GM13977 (cell line): ENCODE results near the gene SLC9B1.

Experiments
- DNase-seq: peaks from one replicate; pipeline ENCODE4 v3.0.0; 2012; ENCODE audit warnings: low spot score
- in situ Hi-C: fragments of 300-500 bp; cut with MboI; formaldehyde crosslinking; loops from one replicate; pipeline ENCODE4 v1.12.0; 2022; ENCODE audit warnings: low sequenced_read_pairs, low pct_unique_long_range_greater_than_20kb, mixed read lengths, inconsistent platforms; ENCODE audit not compliant: unreplicated experiment
- TF ChIP-seq, protein P1 (sequence below): IDR thresholded peaks from 2 replicates; pipeline ENCODE4 v1.5.1; 2012; ENCODE audit warnings: mild to moderate bottlenecking, control low read depth; ENCODE audit not compliant: insufficient read depth; ENCODE audit errors: extremely low read depth, missing control alignments

SLC9B1 gene, protein sequence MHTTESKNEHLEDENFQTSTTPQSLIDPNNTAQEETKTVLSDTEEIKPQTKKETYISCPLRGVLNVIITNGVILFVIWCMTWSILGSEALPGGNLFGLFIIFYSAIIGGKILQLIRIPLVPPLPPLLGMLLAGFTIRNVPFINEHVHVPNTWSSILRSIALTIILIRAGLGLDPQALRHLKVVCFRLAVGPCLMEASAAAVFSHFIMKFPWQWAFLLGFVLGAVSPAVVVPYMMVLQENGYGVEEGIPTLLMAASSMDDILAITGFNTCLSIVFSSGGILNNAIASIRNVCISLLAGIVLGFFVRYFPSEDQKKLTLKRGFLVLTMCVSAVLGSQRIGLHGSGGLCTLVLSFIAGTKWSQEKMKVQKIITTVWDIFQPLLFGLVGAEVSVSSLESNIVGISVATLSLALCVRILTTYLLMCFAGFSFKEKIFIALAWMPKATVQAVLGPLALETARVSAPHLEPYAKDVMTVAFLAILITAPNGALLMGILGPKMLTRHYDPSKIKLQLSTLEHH

GRCh38 chr4:103019308-103020124 lies at the start of gene SLC9B1:
Gene SLC9B1, minus strand, starts transcription at chr4:103019705. Its CDS starts 27,994 bp downstream, at chr4:102991711.
- peak; percentile 84 for DNase-seq
- in situ Hi-C loops, result loop anchor here (10.0 kb wide), 2 partner anchors 65 to 405 kb away; no protein-coding TSS in a partner anchor
- TF ChIP-seq, protein P1, sequence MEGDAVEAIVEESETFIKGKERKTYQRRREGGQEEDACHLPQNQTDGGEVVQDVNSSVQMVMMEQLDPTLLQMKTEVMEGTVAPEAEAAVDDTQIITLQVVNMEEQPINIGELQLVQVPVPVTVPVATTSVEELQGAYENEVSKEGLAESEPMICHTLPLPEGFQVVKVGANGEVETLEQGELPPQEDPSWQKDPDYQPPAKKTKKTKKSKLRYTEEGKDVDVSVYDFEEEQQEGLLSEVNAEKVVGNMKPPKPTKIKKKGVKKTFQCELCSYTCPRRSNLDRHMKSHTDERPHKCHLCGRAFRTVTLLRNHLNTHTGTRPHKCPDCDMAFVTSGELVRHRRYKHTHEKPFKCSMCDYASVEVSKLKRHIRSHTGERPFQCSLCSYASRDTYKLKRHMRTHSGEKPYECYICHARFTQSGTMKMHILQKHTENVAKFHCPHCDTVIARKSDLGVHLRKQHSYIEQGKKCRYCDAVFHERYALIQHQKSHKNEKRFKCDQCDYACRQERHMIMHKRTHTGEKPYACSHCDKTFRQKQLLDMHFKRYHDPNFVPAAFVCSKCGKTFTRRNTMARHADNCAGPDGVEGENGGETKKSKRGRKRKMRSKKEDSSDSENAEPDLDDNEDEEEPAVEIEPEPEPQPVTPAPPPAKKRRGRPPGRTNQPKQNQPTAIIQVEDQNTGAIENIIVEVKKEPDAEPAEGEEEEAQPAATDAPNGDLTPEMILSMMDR, result no peak

GRCh38 chr4:103067841-103068547 lies 48.5 kb upstream of the SLC9B1 start:
- DNase-seq, result no peak
- in situ Hi-C loops, result no loop called here
- TF ChIP-seq, protein P1, result no peak

- in situ Hi-C loops, result no loop called here
- TF ChIP-seq, protein P1, result no peak
- no peak for DNase-seq
Measured at GRCh38 chr4:103060453-103061148, 41.1 kb upstream of the SLC9B1 start.

- in situ Hi-C loops, result no loop called here
- DNase-seq, result no peak
- TF ChIP-seq, protein P1, result no peak
Measured at GRCh38 chr4:103054030-103054429, 34.5 kb upstream of the SLC9B1 start.

DNA sequence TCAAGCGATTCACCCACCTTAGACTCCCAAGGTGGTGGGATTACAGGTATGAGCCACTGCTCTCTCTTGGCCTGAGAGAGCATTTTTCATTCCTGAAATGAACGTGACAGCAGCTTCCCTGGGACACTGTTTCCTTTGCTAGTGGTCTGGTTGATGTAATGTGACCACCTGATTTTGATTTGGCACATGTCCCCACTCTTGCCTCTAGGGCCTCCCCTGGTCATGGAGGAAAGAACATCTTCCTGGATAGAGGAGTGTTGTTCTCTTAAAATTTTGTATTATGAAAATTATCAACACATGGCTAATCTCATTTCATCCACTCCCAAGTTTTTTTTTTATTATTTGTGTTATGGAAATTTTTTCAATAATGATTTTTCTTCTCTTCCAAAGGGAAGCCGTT lies 33.3 kb upstream of the SLC9B1 start:
- in situ Hi-C loops, result no loop called here
- TF ChIP-seq, protein P1, result no peak
- no peak for DNase-seq
